ENCODE measurements around the gene RNU7-1. TPM values are rescaled to one million over a fixed set of nuclear protein-coding genes. Genes with fewer than 3 reads are reported as not detected.
A peak's percentile ranks its signal among the peaks of the same experiment; 100 is the strongest.

Gene RNU7-1
- total and polyA plus RNA-seq, 10 donors, result not detected

DNA sequence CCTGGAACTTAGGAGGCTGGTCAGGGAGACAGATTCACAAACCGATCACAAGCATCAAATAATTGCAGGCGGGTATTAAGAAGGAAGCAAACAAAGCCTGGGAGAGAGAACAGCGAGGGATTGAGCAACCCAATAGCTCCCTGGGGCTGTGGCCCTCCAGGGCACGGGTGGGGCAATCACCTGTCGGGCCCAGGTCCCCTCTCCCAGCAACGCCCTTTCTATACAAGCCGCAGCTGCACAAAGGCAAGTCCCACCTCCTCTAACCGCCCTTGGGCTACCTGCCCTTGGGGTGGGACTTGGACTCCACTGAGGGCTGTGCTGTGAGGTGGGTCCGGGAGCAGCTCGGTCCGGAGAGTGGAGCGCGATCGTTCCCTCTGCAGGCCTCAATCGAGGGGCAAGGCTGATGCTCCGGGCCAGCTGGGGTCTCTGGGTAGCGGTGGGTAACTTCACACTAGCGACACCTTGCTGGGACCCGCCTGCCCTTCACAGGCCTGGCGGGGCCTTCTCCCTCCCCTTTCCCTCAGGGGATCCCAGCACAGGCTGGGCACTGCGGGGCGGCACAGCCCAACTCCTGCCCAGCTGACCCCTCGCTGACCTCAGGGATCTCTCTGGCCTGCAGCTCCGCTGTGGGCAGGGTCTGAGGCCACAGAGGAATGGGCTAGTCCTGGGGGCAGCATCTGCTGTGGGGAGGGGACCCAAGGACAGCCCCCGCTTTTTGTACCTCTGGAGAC is 18.8 kb downstream of the RNU7-1 start:
- H3K4me3 ChIP-seq, result peak overlapping the region in 2 of 8 donors; percentile 17 to 97
- peak; percentile 84 for DNase-seq

DNA sequence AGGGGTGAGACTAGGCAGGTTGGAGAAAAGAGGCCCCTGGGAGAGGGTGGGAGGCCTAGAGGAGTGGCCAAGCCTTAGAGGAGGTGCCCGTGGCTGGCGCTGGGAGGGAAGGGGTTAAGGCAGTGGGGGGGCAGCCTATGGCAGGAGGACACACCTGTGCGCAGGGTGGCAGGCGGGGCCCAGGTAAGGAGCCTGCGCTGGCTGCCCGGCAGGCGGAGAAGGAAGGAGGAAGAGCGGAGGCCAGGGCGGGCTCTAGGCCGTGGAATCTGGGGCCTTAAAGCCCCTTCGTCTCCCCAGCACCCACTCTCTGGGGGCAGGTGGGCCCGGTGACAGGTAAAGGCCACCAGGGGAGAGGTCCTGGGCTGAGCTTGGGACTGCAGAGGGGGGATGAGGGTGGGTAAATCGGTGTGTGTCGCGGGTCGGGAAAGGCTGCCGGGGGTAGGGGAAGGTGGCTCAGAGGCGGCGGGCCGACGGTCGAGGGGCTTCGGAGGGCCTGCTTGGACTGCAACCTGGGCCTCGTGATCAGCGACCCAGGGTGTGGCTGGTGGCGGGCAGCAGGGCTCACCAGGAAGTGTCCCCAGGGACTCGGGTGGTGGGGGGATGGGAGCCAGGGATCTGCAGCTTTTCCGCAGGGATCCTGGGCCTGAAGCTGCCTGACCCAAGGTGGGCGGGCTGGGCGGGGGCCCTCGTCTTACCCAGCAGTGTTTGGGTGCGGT is 19.6 kb downstream of the RNU7-1 start:
- no peak for TF ChIP-seq POLR2A (IDR thresholded peaks at IDR 0.05)
- TF ChIP-seq POLR2AphosphoS5 (IDR thresholded peaks at IDR 0.05), result peak in 1 of 3 donors; percentile 53
- TF ChIP-seq, protein P1, sequence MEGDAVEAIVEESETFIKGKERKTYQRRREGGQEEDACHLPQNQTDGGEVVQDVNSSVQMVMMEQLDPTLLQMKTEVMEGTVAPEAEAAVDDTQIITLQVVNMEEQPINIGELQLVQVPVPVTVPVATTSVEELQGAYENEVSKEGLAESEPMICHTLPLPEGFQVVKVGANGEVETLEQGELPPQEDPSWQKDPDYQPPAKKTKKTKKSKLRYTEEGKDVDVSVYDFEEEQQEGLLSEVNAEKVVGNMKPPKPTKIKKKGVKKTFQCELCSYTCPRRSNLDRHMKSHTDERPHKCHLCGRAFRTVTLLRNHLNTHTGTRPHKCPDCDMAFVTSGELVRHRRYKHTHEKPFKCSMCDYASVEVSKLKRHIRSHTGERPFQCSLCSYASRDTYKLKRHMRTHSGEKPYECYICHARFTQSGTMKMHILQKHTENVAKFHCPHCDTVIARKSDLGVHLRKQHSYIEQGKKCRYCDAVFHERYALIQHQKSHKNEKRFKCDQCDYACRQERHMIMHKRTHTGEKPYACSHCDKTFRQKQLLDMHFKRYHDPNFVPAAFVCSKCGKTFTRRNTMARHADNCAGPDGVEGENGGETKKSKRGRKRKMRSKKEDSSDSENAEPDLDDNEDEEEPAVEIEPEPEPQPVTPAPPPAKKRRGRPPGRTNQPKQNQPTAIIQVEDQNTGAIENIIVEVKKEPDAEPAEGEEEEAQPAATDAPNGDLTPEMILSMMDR (IDR thresholded peaks at IDR 0.05 in 8 of 11, conservative IDR thresholded peaks at IDR 0.05 in 3 of 11), result no peak
- no peaks in the 10 kb centered on the region for H3K9me3 ChIP-seq
- H3K27ac ChIP-seq, result peak overlapping the region in 4 of 8 donors; percentile 97 to 99 (median 98)
- no peaks in the 10 kb centered on the region for H3K27me3 ChIP-seq (replicated peaks in 1 of 7)
- DNase-seq, result peak; percentile 87
- 80 to 88% (median 85%) methylated on average over 24 to 32 of the region's 32 CpGs for WGBS, 5 donors
- H3K4me1 ChIP-seq, result peaks cover 49 to 90% (median 71%) of the 10 kb centered on the region in 6 donors
- H3K4me3 ChIP-seq, result no peak overlapping the region
- intact Hi-C loops (cut with DNase I; ENCODE audit: low total_unique reads), result loop anchor here (10.0 kb wide), 1 partner anchor 98 kb away; the partner anchor contains the start of gene TPI1
- peaks cover 2 to 68% (median 52%) of the 10 kb centered on the region in 6 donors for H3K36me3 ChIP-seq

More for the DNA sequence above, 18.8 kb downstream of the RNU7-1 start:
- Histone ChIP-seq H3K4me1 (peaks cover 56 to 90% (median 74%) of the 10 kb centered on the region in 6 donors), H3K27ac (peak overlapping the region; percentile 80 to 99 (median 93)), H3K27me3 (replicated peaks in 1 of 7) (no peaks in the 10 kb centered on the region), H3K9me3 (no peaks in the 10 kb centered on the region), H3K36me3 (peaks cover 2 to 68% (median 51%) of the 10 kb centered on the region in 6 donors)
- WGBS, 5 donors, result 69 to 76% (median 71%) methylated on average over 23 to 25 of the region's 25 CpGs
- intact Hi-C loops (cut with DNase I; ENCODE audit: low total_unique reads), result loop anchor here (10.0 kb wide), 1 partner anchor 98 kb away; the partner anchor contains the start of gene TPI1
- no peak for TF ChIP-seq POLR2A (IDR thresholded peaks at IDR 0.05)
- TF ChIP-seq, protein P1 (IDR thresholded peaks at IDR 0.05 in 8 of 11, conservative IDR thresholded peaks at IDR 0.05 in 3 of 11), result no peak
- TF ChIP-seq POLR2AphosphoS5 (IDR thresholded peaks at IDR 0.05), result peak; percentile 28 to 83 (median 67)

DNA sequence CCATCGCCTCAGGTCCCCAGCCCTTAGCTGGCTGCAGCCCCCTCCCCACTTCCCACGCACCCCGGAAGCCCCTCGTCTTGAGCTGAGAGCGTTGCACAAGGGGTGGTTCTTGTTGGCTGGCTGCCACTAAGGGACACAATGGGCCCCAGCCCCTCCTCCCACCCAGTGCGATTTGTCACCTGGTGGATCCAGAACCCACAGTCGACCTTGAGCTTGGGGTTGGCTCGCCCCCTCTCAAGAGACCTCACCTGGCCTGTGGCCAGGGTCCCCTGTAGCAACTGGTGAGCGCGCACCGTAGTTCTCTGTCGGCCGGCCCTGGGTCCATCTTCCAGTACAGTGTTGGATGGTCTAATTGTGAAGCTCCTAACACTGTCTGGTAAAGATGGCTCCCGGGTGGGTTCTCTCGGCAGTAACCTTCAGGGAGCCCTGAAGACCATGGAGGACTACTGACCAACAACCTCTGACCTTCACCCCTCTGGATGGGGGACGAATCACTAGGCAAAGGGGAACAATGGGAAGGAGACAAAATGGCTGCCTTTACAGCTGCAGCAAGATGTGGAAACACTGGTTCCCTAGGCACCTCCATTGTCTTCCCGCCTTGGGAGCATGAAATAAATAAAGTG is 20.3 kb downstream of the RNU7-1 start:
- H3K27me3 ChIP-seq (replicated peaks in 1 of 7), result no peaks in the 10 kb centered on the region
- peaks cover 45 to 90% (median 71%) of the 10 kb centered on the region in 6 donors for H3K4me1 ChIP-seq
- H3K4me3 ChIP-seq, result no peak overlapping the region
- TF ChIP-seq POLR2AphosphoS5 (IDR thresholded peaks at IDR 0.05), result peak in 1 of 3 donors; percentile 2
- TF ChIP-seq POLR2A (IDR thresholded peaks at IDR 0.05), result no peak
- intact Hi-C loops (cut with DNase I; ENCODE audit: low total_unique reads), result loop anchor here (10.0 kb wide), 1 partner anchor 99 kb away; the partner anchor contains the start of gene TPI1
- peaks cover 2 to 69% (median 55%) of the 10 kb centered on the region in 6 donors for H3K36me3 ChIP-seq
- DNase-seq, result peak; percentile 84
- WGBS, 5 donors, result 66 to 80% (median 73%) methylated on average over 13 to 17 of the region's 17 CpGs
- H3K9me3 ChIP-seq, result no peaks in the 10 kb centered on the region
- peak overlapping the region in 7 of 8 donors; percentile 67 to 99 (median 82) for H3K27ac ChIP-seq

DNA sequence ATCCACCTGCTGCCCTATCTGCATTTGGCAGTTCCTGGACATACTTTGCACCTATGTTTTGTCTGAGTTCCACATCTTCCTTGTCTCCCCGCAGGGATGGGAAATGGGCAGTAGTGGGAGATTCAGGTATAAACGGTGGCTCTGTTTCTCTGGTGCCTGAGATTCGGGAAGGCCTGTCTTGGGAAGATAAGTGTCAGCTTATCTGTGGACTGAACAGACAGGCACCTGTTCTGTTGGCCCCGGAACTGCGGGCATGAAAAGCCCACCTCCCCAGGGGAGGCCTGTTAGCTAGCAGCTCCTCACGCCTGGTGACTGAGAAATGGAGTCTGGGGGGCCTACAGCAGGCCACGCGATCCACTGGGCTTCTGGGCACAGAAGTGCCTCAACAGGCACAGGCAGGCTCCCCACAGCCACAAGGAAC is 21.0 kb downstream of the RNU7-1 start:
- H3K9me3 ChIP-seq, result no peaks in the 10 kb centered on the region
- H3K27ac ChIP-seq, result peak overlapping the region; percentile 46 to 99 (median 80)
- peak; percentile 82 for DNase-seq
- TF ChIP-seq, protein P1 (IDR thresholded peaks at IDR 0.05 in 8 of 11, conservative IDR thresholded peaks at IDR 0.05 in 3 of 11), result no peak
- TF ChIP-seq POLR2AphosphoS5 (IDR thresholded peaks at IDR 0.05) (no peak), POLR2A (IDR thresholded peaks at IDR 0.05) (no peak)
- H3K36me3 ChIP-seq, result peaks cover 2 to 70% (median 55%) of the 10 kb centered on the region in 6 donors
- no peaks in the 10 kb centered on the region for H3K27me3 ChIP-seq (replicated peaks in 1 of 7)
- intact Hi-C loops (cut with DNase I; ENCODE audit: low total_unique reads), result loop anchor here (10.0 kb wide), 1 partner anchor 100 kb away; the partner anchor contains the start of gene TPI1
- H3K4me1 ChIP-seq, result peaks cover 45 to 90% (median 71%) of the 10 kb centered on the region in 6 donors
- WGBS, 5 donors, result 76 to 83% (median 78%) methylated on average over 7 to 8 of the region's 8 CpGs
- no peak overlapping the region for H3K4me3 ChIP-seq

Data from spleen (tissue), 11 donors.